NT2/D1 (cell line): ENCODE measurements around the gene RSU1.

Source experiments
- YY1 ChIP-seq: IDR thresholded peaks from 2 replicates; pipeline ENCODE4 v1.6.1; 2011; ENCODE audit not compliant: insufficient read length, insufficient read depth
- ZNF274 ChIP-seq: IDR thresholded peaks from 2 replicates; pipeline ENCODE4 v1.6.1; 2011; ENCODE audit warnings: mild to moderate bottlenecking, low read depth, low read length

DNA sequence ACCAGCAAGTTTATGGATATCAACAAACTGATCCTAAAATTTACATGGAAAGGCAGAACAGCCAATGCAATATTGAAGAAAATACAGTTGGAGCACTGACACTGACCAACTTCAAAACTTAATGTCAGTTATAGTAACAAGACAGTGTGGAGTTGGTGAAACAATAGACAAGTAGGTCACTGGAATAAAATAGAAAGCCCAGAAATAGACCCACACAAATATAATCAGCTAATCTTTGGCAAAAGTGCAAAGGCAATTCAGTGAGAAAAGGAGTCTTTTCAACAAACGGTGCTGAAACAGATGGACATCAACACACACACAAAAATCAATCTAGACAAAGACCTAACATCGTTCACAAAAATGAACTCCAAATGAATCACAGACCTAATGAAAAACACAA is 13.8 kb downstream of the RSU1 start:
- TF ChIP-seq ZNF274, result no peak
- TF ChIP-seq YY1, result no peak
